Trophoblast cell (in vitro differentiated cells and primary cell): Measurements from ENCODE around the gene PLCL1.

Experiments
- DNase-seq, 2 donors: peaks; one replicate each; pipeline ENCODE4 v3.0.0-alpha.2; 2016
- H2AFZ ChIP-seq: 2 replicates; pipeline ENCODE4 v1.6.1; 2013; ENCODE audit warnings: low read length, moderate library complexity, mild to moderate bottlenecking; ENCODE audit not compliant: insufficient read depth, poor library complexity
- H2AK5ac ChIP-seq: 2 replicates; pipeline ENCODE4 v1.6.1; 2013; ENCODE audit warnings: mild to moderate bottlenecking, low read length
- H2BK120ac ChIP-seq: 2 replicates; pipeline ENCODE4 v1.6.1; 2013; ENCODE audit warnings: low read length, mild to moderate bottlenecking, moderate library complexity; ENCODE audit not compliant: insufficient read depth, poor library complexity
- H2BK12ac ChIP-seq: 2 replicates; pipeline ENCODE4 v1.6.1; 2013; ENCODE audit warnings: mild to moderate bottlenecking, low read length, moderate library complexity
- H2BK5ac ChIP-seq: 2 replicates; pipeline ENCODE4 v1.6.1; 2013; ENCODE audit warnings: low read length, low read depth, moderate library complexity, mild to moderate bottlenecking; ENCODE audit not compliant: poor library complexity
- H3K14ac ChIP-seq: 2 replicates; pipeline ENCODE4 v1.6.1; 2013; ENCODE audit warnings: mild to moderate bottlenecking, low read length
- H3K18ac ChIP-seq: 2 replicates; pipeline ENCODE4 v1.6.1; 2013; ENCODE audit warnings: mild to moderate bottlenecking, low read length
- H3K23ac ChIP-seq: 2 replicates; pipeline ENCODE4 v1.6.1; 2013; ENCODE audit warnings: low read length
- H3K27ac ChIP-seq: 2 replicates; pipeline ENCODE4 v1.5.1; 2013; ENCODE audit warnings: low read depth, mild to moderate bottlenecking, inconsistent platforms, low read length, moderate library complexity
- H3K27me3 ChIP-seq: 2 replicates; pipeline ENCODE4 v1.6.1; 2013; ENCODE audit warnings: inconsistent platforms, mild to moderate bottlenecking, low read length, moderate library complexity; ENCODE audit not compliant: insufficient read depth
- H3K36me3 ChIP-seq, 2 experiments: 1 replicate in 1 of 2; 2 replicates in 1 of 2; pipeline ENCODE4 v1.6.1; 2013; ENCODE audit warnings: low read length in 2 of 2, mild to moderate bottlenecking in 2 of 2, moderate library complexity in 1 of 2; ENCODE audit not compliant: insufficient read depth in 2 of 2, control insufficient read depth in 1 of 2
- H3K4ac ChIP-seq: 2 replicates; pipeline ENCODE4 v1.6.1; 2013; ENCODE audit warnings: low read depth, mild to moderate bottlenecking, low read length, moderate library complexity
- H3K4me1 ChIP-seq, 2 experiments: 1 replicate in 1 of 2; 2 replicates in 1 of 2; pipeline ENCODE4 v1.6.1; 2013; ENCODE audit warnings: low read length in 2 of 2, mild to moderate bottlenecking in 2 of 2, moderate library complexity in 1 of 2; ENCODE audit not compliant: insufficient read depth in 2 of 2, control insufficient read depth in 1 of 2
- H3K4me2 ChIP-seq: 2 replicates; pipeline ENCODE4 v1.6.1; 2013; ENCODE audit warnings: inconsistent platforms, mild to moderate bottlenecking, low read length, moderate library complexity
- H3K4me3 ChIP-seq: 2 replicates; pipeline ENCODE4 v1.5.1; 2013; ENCODE audit warnings: mild to moderate bottlenecking, low read depth, low read length, inconsistent platforms
- H3K79me1 ChIP-seq: one replicate; pipeline ENCODE4 v1.6.1; 2013; ENCODE audit warnings: low read length
- H3K79me2 ChIP-seq: 2 replicates; pipeline ENCODE4 v1.6.1; 2013; ENCODE audit warnings: low read length, mild to moderate bottlenecking; ENCODE audit not compliant: control insufficient read depth, insufficient read depth, poor library complexity
- H3K9ac ChIP-seq: 2 replicates; pipeline ENCODE4 v1.6.1; 2013; ENCODE audit warnings: mild to moderate bottlenecking, low read length
- H3K9me3 ChIP-seq: 2 replicates; pipeline ENCODE4 v1.6.1; 2013; ENCODE audit warnings: low read depth, mild to moderate bottlenecking, control low read depth, inconsistent platforms, low read length; ENCODE audit not compliant: insufficient read depth
- H4K12ac ChIP-seq: 2 replicates; pipeline ENCODE4 v1.6.1; 2013; ENCODE audit warnings: low read depth, mild to moderate bottlenecking, low read length, moderate library complexity
- H4K8ac ChIP-seq: 2 replicates; pipeline ENCODE4 v1.6.1; 2013; ENCODE audit warnings: low read depth, mild to moderate bottlenecking, low read length, moderate library complexity
- H4K91ac ChIP-seq: one replicate; pipeline ENCODE4 v1.6.1; 2013; ENCODE audit warnings: low read depth, mild to moderate bottlenecking, low read length, moderate library complexity
- WGBS: extraction: QIAGEN DNeasy Blood & Tissue Kit; methylation state at CpG from one replicate; pipeline ENCODE4 v1.1.7; 2013; ENCODE audit warnings: missing lambda C conversion rate; ENCODE audit not compliant: insufficient read length, insufficient coverage; ENCODE audit errors: extremely low coverage; 5-methylcytosine and 5-hydroxymethylcytosine counted together

The PLCL1 gene

GRCh38 chr2:197799068-197799467 is 5.3 kb upstream of the PLCL1 start:
- no peak overlapping the region for H3K18ac ChIP-seq
- no peak overlapping the region for H3K23ac ChIP-seq
- no peak for DNase-seq
- H4K8ac ChIP-seq = no peak overlapping the region
- no peak overlapping the region for H2AFZ ChIP-seq
- no peaks in the 10 kb centered on the region for H3K79me2 ChIP-seq
- no peak overlapping the region for H3K14ac ChIP-seq
- WGBS = no CpG with 5 or more reads among the region's 3 CpGs
- H3K4ac ChIP-seq = no peak overlapping the region
- no peak overlapping the region for H3K4me3 ChIP-seq
- no peak overlapping the region for H3K9ac ChIP-seq
- no peaks in the 10 kb centered on the region for H3K79me1 ChIP-seq
- no peak overlapping the region for H4K91ac ChIP-seq
- no peak overlapping the region for H4K12ac ChIP-seq
- H3K36me3 ChIP-seq = no peaks in the 10 kb centered on the region
- H2BK12ac ChIP-seq = no peak overlapping the region
- H2AK5ac ChIP-seq = no peak overlapping the region
- no peak overlapping the region for H2BK120ac ChIP-seq
- H3K27me3 ChIP-seq = no peaks in the 10 kb centered on the region
- no peaks in the 10 kb centered on the region for H3K9me3 ChIP-seq
- H3K4me1 ChIP-seq = no peaks in the 10 kb centered on the region
- H2BK5ac ChIP-seq = no peak overlapping the region
- no peak overlapping the region for H3K27ac ChIP-seq
- no peak overlapping the region for H3K4me2 ChIP-seq

GRCh38 chr2:197800091-197800490 is 4.3 kb upstream of the PLCL1 start:
- Histone ChIP-seq H2AFZ (no peak overlapping the region), H4K8ac (no peak overlapping the region), H3K14ac (no peak overlapping the region), H2BK120ac (no peak overlapping the region), H3K79me2 (no peaks in the 10 kb centered on the region), H3K18ac (no peak overlapping the region), H3K27ac (no peak overlapping the region), H2BK5ac (no peak overlapping the region), H3K36me3 (no peaks in the 10 kb centered on the region), H3K4me2 (no peak overlapping the region), H4K91ac (no peak overlapping the region), H3K4me3 (no peak overlapping the region), H3K79me1 (no peaks in the 10 kb centered on the region), H3K27me3 (peaks cover 7% of the 10 kb centered on the region), H3K4me1 (peaks cover 1 to 2% of the 10 kb centered on the region in 2 experiments), H3K23ac (no peak overlapping the region), H2AK5ac (no peak overlapping the region), H3K9me3 (peaks cover under 1% of the 10 kb centered on the region), H3K9ac (no peak overlapping the region), H2BK12ac (no peak overlapping the region), H4K12ac (no peak overlapping the region), H3K4ac (no peak overlapping the region)
- WGBS = no CpG with 5 or more reads among the region's 2 CpGs
- DNase-seq = no peak

GRCh38 chr2:197801033-197801432 is 3.4 kb upstream of the PLCL1 start:
- peaks cover 3 to 4% of the 10 kb centered on the region in 2 experiments for H3K4me1 ChIP-seq
- no peak overlapping the region for H3K18ac ChIP-seq
- H3K9me3 ChIP-seq = peaks cover 2% of the 10 kb centered on the region
- H4K12ac ChIP-seq = no peak overlapping the region
- no peaks in the 10 kb centered on the region for H3K36me3 ChIP-seq
- H2BK12ac ChIP-seq = no peak overlapping the region
- no peak overlapping the region for H3K23ac ChIP-seq
- H3K4me3 ChIP-seq = no peak overlapping the region
- DNase-seq = no peak
- H3K9ac ChIP-seq = no peak overlapping the region
- no peak overlapping the region for H2BK5ac ChIP-seq
- H3K79me1 ChIP-seq = no peaks in the 10 kb centered on the region
- no peak overlapping the region for H2AK5ac ChIP-seq
- H2BK120ac ChIP-seq = no peak overlapping the region
- H4K8ac ChIP-seq = no peak overlapping the region
- no peaks in the 10 kb centered on the region for H3K79me2 ChIP-seq
- H3K4me2 ChIP-seq = no peak overlapping the region
- H3K4ac ChIP-seq = no peak overlapping the region
- no peak overlapping the region for H4K91ac ChIP-seq
- H3K27ac ChIP-seq = no peak overlapping the region
- H3K14ac ChIP-seq = no peak overlapping the region
- H2AFZ ChIP-seq = no peak overlapping the region
- H3K27me3 ChIP-seq = peaks cover 16% of the 10 kb centered on the region

- no peak overlapping the region for H2AFZ ChIP-seq
- no peak overlapping the region for H3K4ac ChIP-seq
These were observed 1.4 kb upstream of the PLCL1 start for GRCh38 chr2:197803033-197803444.

More at GRCh38 chr2:197803033-197803444, 1.4 kb upstream of the PLCL1 start:
- WGBS = no CpG with 5 or more reads among the region's 2 CpGs
- H3K36me3 ChIP-seq = no peaks in the 10 kb centered on the region
- peaks cover 3 to 4% of the 10 kb centered on the region in 2 experiments for H3K4me1 ChIP-seq
- no peak overlapping the region for H2BK5ac ChIP-seq
- H4K8ac ChIP-seq = no peak overlapping the region
- H3K9me3 ChIP-seq = peaks cover 2% of the 10 kb centered on the region
- H3K14ac ChIP-seq = no peak overlapping the region
- no peak overlapping the region for H3K4me3 ChIP-seq
- H4K12ac ChIP-seq = no peak overlapping the region
- DNase-seq = peak; percentile 22 to 70
- no peaks in the 10 kb centered on the region for H3K79me2 ChIP-seq
- H3K4me2 ChIP-seq = no peak overlapping the region
- no peak overlapping the region for H3K23ac ChIP-seq
- no peak overlapping the region for H2BK120ac ChIP-seq
- H3K18ac ChIP-seq = no peak overlapping the region
- H2BK12ac ChIP-seq = no peak overlapping the region
- H3K27ac ChIP-seq = no peak overlapping the region
- no peaks in the 10 kb centered on the region for H3K79me1 ChIP-seq
- H2AK5ac ChIP-seq = no peak overlapping the region
- no peak overlapping the region for H4K91ac ChIP-seq
- peaks cover 16% of the 10 kb centered on the region for H3K27me3 ChIP-seq
- H3K9ac ChIP-seq = no peak overlapping the region
